A549 (cell line): ENCODE data around the gene POR. TPM values are rescaled to one million over a fixed set of nuclear protein-coding genes. Genes with fewer than 3 reads are reported as not detected.

ENCODE experiments used
- ATAC-seq, 2 experiments: fragments of 200-7000 bp in 1 of 2; fragments of >200 bp in 1 of 2; cut with Nextera tagmentation in 1 of 2; cut with Tn5 transposase in 1 of 2; 3 replicates each; pipeline versions ENCODE4 v1.8.0 to v1.9.1; 2018 to 2020; ENCODE audit warnings: mild to moderate bottlenecking in 1 of 2, moderate library complexity in 1 of 2
- CTCF ChIA-PET: fragments of 300-600 bp; sonication (Branson Sonifier 250); formaldehyde crosslinking; extraction: SDS; loops from one replicate; lab custom pipeline; 2021; ENCODE audit warnings: antibody characterized with exemption, inconsistent platforms; lab: Yijun Ruan, JAX
- POLR2A ChIA-PET: fragments of 350-600 bp; formaldehyde crosslinking; extraction: SDS; loops from one replicate; lab custom pipeline; 2021; ENCODE audit warnings: antibody characterized with exemption, inconsistent platforms; lab: Yijun Ruan, JAX
- DNase-seq, 2 experiments: peaks; one replicate each; pipeline versions ENCODE4 v3.0.0 to v3.0.0-alpha.2; 2011 to 2016; ENCODE audit warnings: low read depth in 1 of 2, low spot score in 1 of 2
- FAIRE-seq: peaks from 2 replicates; lab custom pipeline; 2011; peaks lifted over from hg19 to GRCh38; lab: Jason Lieb, UNC
- H3K27ac ChIP-seq, 2 experiments: fragments of >200 bp; sonication (Bioruptor Twin); formaldehyde crosslinking; 3 replicates each; pipeline ENCODE4 v1.5.1; 2016 to 2017
- H3K4me1 ChIP-seq: fragments of >200 bp; sonication (Bioruptor Twin); formaldehyde crosslinking; 3 replicates; pipeline ENCODE4 v1.6.1; 2016
- H3K4me2 ChIP-seq: fragments of >200 bp; sonication (Bioruptor Twin); formaldehyde crosslinking; 3 replicates; pipeline ENCODE4 v1.6.1; 2016
- H3K4me3 ChIP-seq: fragments of >200 bp; sonication (Bioruptor Twin); formaldehyde crosslinking; 3 replicates; pipeline ENCODE4 v1.5.1; 2016
- H3K9me3 ChIP-seq: fragments of >200 bp; sonication (Bioruptor Twin); formaldehyde crosslinking; 3 replicates; pipeline ENCODE4 v1.6.1; 2016
- CEBPB ChIP-seq, 2 experiments: fragments of >200 bp in 1 of 2; sonication (Bioruptor Twin) in 1 of 2; formaldehyde crosslinking in 1 of 2; IDR thresholded peaks; 2 replicates each; pipeline ENCODE4 v1.6.1; 2012 to 2016
- FOSB ChIP-seq: fragments of 250-450 bp; sonication (Bioruptor Pico); IDR thresholded peaks from 2 replicates; pipeline ENCODE4 v1.5.0; 2020; ENCODE audit warnings: mild to moderate bottlenecking, moderate library complexity
- HOXA7 ChIP-seq: fragments of 250-450 bp; sonication (Bioruptor Pico); IDR thresholded peaks from 2 replicates; pipeline ENCODE4 v1.5.0; 2020; ENCODE audit warnings: mild to moderate bottlenecking, moderate library complexity
- HOXB13 ChIP-seq: fragments of 250-450 bp; sonication (Bioruptor Pico); IDR thresholded peaks from 2 replicates; pipeline ENCODE4 v1.5.0; 2020; ENCODE audit warnings: low read depth, mild to moderate bottlenecking, moderate library complexity
- JUNB ChIP-seq: fragments of >200 bp; sonication (Bioruptor Twin); formaldehyde crosslinking; IDR thresholded peaks from 2 replicates; pipeline ENCODE4 v1.6.1; 2016
- MAZ ChIP-seq: fragments of 150-350 bp; IDR thresholded peaks from 2 replicates; pipeline ENCODE4 v1.6.1; 2014; ENCODE audit warnings: antibody characterized with exemption, low read depth, low read length, borderline replicate concordance
- NPAS2 ChIP-seq: fragments of 250-450 bp; sonication (Bioruptor Pico); IDR thresholded peaks from 2 replicates; pipeline ENCODE4 v1.8.0; 2022; ENCODE audit warnings: mild to moderate bottlenecking, moderate library complexity, borderline replicate concordance
- NR3C1 ChIP-seq: fragments of >200 bp; sonication (Bioruptor Twin); formaldehyde crosslinking; IDR thresholded peaks from 3 replicates; pipeline ENCODE4 v1.6.1; 2017
- PHF8 ChIP-seq: fragments of 200-600 bp; sonication (generic); IDR thresholded peaks from 2 replicates; pipeline ENCODE4 v1.6.1; 2016; ENCODE audit warnings: low read depth, mild to moderate bottlenecking, antibody characterized with exemption, moderate library complexity, borderline replicate concordance
- RAD21 ChIP-seq, 2 experiments: fragments of >200 bp in 1 of 2; sonication (Bioruptor Twin) in 1 of 2; formaldehyde crosslinking in 1 of 2; IDR thresholded peaks in 1 of 2; conservative IDR thresholded peaks in 1 of 2; 2 replicates in 1 of 2; 3 replicates in 1 of 2; pipeline ENCODE4 v1.6.1; 2012 to 2018; ENCODE audit warnings: inconsistent platforms in 1 of 2
- RARB ChIP-seq: fragments of 250-450 bp; sonication (Bioruptor Pico); IDR thresholded peaks from 2 replicates; pipeline ENCODE4 v1.8.0; 2021; ENCODE audit warnings: mild to moderate bottlenecking, moderate library complexity
- RNF2 ChIP-seq: fragments of 200-600 bp; sonication (generic); IDR thresholded peaks from 2 replicates; pipeline ENCODE4 v1.6.1; 2016; ENCODE audit warnings: low read depth, mild to moderate bottlenecking, antibody characterized with exemption, moderate library complexity, borderline replicate concordance
- SMC3 ChIP-seq: fragments of >200 bp; sonication (Bioruptor Twin); formaldehyde crosslinking; IDR thresholded peaks from 3 replicates; pipeline ENCODE4 v1.6.1; 2018; ENCODE audit warnings: inconsistent platforms
- USF2 ChIP-seq: fragments of 450-650 bp; IDR thresholded peaks from 2 replicates; pipeline ENCODE4 v1.6.1; 2014; ENCODE audit warnings: antibody characterized with exemption
- ZC3H11A ChIP-seq: fragments of 450-650 bp; IDR thresholded peaks from 2 replicates; pipeline ENCODE4 v1.6.1; 2014; ENCODE audit warnings: antibody characterized with exemption, mild to moderate bottlenecking
- WGBS: methylation state at CpG from one replicate; pipeline ENCODE4 v1.1.6; 2017; ENCODE audit errors: missing lambda C conversion rate; 5-methylcytosine and 5-hydroxymethylcytosine counted together
- polyA plus RNA-seq, 4 experiments: library from polyadenylated mRNA; depleted of rRNA in 3 of 4; stranded (reverse); fragments of >200 nt; fragmentation: RNase III in 1 of 4; extraction: RNeasy Plus Mini Kit Qiagen cat#74134 plus additional on column Dnase treatment in 1 of 4; gene quantifications; 2 replicates in 3 of 4; 3 replicates in 1 of 4; pipeline ENCODE4 v1.2.3, GENCODE V29; 2011 to 2017
- TF ChIP-seq, protein P1 (sequence below): IDR thresholded peaks from 2 replicates; pipeline ENCODE4 v1.6.1; 2012; ENCODE audit warnings: low read depth, borderline replicate concordance
- TF ChIP-seq, protein P2 (sequence below): fragments of 200-600 bp; sonication (generic); IDR thresholded peaks from 2 replicates; pipeline ENCODE4 v1.6.1; 2016; ENCODE audit warnings: antibody characterized with exemption, mild to moderate bottlenecking, moderate library complexity
- TF ChIP-seq, protein P3 (sequence below): fragments of 250-450 bp; sonication (Bioruptor Pico); IDR thresholded peaks from 2 replicates; pipeline ENCODE4 v1.5.0; 2020; ENCODE audit warnings: low read depth, mild to moderate bottlenecking, moderate library complexity
- TF ChIP-seq, protein P4 (sequence below): fragments of >200 bp; sonication (Bioruptor Twin); formaldehyde crosslinking; IDR thresholded peaks from 2 replicates; pipeline ENCODE4 v1.6.1; 2016
- TF ChIP-seq, protein P5 (sequence below): fragments of >200 bp; sonication (Bioruptor Twin); formaldehyde crosslinking; IDR thresholded peaks from 3 replicates; pipeline ENCODE4 v1.5.1; 2016

Gene POR
- polyA plus RNA-seq, 2 of the 4 experiments (the other 2 are of a cell fraction): 71.1 to 109 TPM

DNA sequence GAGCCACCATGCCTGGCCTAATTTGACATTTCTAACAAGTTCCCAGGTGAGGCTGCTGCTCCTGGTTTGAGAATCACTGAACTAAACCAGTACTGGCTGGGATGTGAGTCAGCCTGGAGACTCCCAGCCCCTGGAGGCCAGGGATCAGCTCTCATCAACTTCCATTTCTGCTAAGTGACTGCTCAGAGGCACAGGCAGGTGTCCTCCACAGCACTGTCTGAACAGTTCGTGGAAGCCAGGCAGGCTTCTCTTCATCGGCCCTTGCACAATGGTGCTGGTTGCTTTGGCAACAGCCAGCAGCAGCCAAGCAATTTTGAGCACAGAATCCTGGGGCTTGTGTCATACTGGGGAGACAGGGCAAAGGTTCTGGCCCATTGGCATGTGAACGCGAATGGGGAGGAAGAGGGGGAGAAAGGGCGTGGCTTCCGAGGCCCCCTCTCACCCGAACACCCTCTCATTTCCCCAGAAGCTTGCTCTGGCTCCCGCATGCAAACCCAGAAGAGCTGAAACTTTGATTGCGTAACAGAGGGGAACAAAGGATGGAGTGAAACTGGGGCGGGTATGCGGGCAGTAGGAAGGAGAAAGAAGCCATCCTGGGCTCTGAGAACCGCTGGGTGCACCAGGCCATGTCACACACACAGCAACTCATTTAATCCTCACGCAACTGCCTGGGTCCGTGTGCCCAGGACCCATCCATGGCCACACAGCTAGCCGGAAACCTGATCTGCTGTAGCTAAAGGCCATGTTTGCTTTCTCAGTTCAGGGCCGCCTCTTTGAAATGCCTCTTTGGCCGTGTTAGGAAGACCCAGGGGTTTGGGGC, 9.0 kb upstream of the POR start (continued):
- TF ChIP-seq, protein P1, sequence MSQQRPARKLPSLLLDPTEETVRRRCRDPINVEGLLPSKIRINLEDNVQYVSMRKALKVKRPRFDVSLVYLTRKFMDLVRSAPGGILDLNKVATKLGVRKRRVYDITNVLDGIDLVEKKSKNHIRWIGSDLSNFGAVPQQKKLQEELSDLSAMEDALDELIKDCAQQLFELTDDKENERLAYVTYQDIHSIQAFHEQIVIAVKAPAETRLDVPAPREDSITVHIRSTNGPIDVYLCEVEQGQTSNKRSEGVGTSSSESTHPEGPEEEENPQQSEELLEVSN: no peak
- TF ChIP-seq NPAS2 (no peak), ZC3H11A (no peak), FOSB (CRISPR knock-in tag) (no peak), USF2 (no peak), RNF2 (no peak), RAD21 (conservative IDR thresholded peaks at IDR 0.05 in 1 of 2, IDR thresholded peaks at IDR 0.05 in 1 of 2) (peak in 1 of 2 experiments; percentile 23; a peak in 1 of 5 replicates), SMC3 (peak; percentile 19; the same call in 1 of the 3 replicates), NR3C1 (no peak), HOXA7 (CRISPR knock-in tag) (no peak), HOXB13 (CRISPR knock-in tag) (no peak), CEBPB (IDR thresholded peaks at IDR 0.05) (peak; percentile 97 to 98), PHF8 (no peak), RARB (CRISPR knock-in tag) (no peak)
- TF ChIP-seq, protein P2, sequence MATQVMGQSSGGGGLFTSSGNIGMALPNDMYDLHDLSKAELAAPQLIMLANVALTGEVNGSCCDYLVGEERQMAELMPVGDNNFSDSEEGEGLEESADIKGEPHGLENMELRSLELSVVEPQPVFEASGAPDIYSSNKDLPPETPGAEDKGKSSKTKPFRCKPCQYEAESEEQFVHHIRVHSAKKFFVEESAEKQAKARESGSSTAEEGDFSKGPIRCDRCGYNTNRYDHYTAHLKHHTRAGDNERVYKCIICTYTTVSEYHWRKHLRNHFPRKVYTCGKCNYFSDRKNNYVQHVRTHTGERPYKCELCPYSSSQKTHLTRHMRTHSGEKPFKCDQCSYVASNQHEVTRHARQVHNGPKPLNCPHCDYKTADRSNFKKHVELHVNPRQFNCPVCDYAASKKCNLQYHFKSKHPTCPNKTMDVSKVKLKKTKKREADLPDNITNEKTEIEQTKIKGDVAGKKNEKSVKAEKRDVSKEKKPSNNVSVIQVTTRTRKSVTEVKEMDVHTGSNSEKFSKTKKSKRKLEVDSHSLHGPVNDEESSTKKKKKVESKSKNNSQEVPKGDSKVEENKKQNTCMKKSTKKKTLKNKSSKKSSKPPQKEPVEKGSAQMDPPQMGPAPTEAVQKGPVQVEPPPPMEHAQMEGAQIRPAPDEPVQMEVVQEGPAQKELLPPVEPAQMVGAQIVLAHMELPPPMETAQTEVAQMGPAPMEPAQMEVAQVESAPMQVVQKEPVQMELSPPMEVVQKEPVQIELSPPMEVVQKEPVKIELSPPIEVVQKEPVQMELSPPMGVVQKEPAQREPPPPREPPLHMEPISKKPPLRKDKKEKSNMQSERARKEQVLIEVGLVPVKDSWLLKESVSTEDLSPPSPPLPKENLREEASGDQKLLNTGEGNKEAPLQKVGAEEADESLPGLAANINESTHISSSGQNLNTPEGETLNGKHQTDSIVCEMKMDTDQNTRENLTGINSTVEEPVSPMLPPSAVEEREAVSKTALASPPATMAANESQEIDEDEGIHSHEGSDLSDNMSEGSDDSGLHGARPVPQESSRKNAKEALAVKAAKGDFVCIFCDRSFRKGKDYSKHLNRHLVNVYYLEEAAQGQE: no peak
- TF ChIP-seq, protein P3, sequence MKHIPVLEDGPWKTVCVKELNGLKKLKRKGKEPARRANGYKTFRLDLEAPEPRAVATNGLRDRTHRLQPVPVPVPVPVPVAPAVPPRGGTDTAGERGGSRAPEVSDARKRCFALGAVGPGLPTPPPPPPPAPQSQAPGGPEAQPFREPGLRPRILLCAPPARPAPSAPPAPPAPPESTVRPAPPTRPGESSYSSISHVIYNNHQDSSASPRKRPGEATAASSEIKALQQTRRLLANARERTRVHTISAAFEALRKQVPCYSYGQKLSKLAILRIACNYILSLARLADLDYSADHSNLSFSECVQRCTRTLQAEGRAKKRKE (CRISPR knock-in tag): no peak
- TF ChIP-seq, protein P4, sequence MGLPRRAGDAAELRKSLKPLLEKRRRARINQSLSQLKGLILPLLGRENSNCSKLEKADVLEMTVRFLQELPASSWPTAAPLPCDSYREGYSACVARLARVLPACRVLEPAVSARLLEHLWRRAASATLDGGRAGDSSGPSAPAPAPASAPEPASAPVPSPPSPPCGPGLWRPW: peak; percentile 34; the same call in 1 of the 2 replicates

GRCh38 chr7:75906991-75907667, 7.8 kb upstream of the POR start:
- Histone ChIP-seq H3K4me3 (no peak overlapping the region), H3K4me2 (peak overlapping the region; percentile 22), H3K4me1 (peaks cover 28% of the 10 kb centered on the region), H3K9me3 (no peaks in the 10 kb centered on the region), H3K27ac (peak overlapping the region; percentile 71 to 82)
- ChIA-PET POLR2A (interaction anchor here (0.8 to 2.2 kb wide), 3 partner anchors 8 to 1297 kb away, joined by 3 to 25 read pairs (median 3); partner anchors contain the start of gene POR), CTCF (interaction anchor here (1.1 kb wide), 1 partner anchor 12 kb away, joined by 3 read pairs; no protein-coding TSS in a partner anchor)
- DNase-seq (peak in 1 of 2 experiments; percentile 47), ATAC-seq (no peak), FAIRE-seq (no peak)
- 63% methylated on average over 10 of the region's 10 CpGs for WGBS
- TF ChIP-seq JUNB (no peak), ZC3H11A (no peak), USF2 (no peak), MAZ (no peak)
- TF ChIP-seq, protein P2: no peak
- TF ChIP-seq, protein P5, sequence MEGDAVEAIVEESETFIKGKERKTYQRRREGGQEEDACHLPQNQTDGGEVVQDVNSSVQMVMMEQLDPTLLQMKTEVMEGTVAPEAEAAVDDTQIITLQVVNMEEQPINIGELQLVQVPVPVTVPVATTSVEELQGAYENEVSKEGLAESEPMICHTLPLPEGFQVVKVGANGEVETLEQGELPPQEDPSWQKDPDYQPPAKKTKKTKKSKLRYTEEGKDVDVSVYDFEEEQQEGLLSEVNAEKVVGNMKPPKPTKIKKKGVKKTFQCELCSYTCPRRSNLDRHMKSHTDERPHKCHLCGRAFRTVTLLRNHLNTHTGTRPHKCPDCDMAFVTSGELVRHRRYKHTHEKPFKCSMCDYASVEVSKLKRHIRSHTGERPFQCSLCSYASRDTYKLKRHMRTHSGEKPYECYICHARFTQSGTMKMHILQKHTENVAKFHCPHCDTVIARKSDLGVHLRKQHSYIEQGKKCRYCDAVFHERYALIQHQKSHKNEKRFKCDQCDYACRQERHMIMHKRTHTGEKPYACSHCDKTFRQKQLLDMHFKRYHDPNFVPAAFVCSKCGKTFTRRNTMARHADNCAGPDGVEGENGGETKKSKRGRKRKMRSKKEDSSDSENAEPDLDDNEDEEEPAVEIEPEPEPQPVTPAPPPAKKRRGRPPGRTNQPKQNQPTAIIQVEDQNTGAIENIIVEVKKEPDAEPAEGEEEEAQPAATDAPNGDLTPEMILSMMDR: no peak
